ENCODE measurements around the gene GDPD5. TPM values are rescaled to one million over a fixed set of nuclear protein-coding genes. Genes with fewer than 3 reads are reported as not detected.

The GDPD5 gene
- total RNA-seq, 1 donor from 2014 or later: 4.4 TPM

- Histone ChIP-seq H3K9me3 (replicated peaks) (peaks cover 5% of the 10 kb centered on the region), H3K4me3 (peak overlapping the region; percentile 71), H3K4me1 (peaks cover 39% of the 10 kb centered on the region), H3K27me3 (ENCODE audit: low read depth) (peaks cover 49% of the 10 kb centered on the region), H3K36me3 (no peaks in the 10 kb centered on the region), H3K27ac (replicated peaks) (no peak overlapping the region)
- DNase-seq: no peak
- intact Hi-C loops (cut with micrococcal nuclease): no loop called here
- TF ChIP-seq CTCF (IDR thresholded peaks at IDR 0.05; ENCODE audit: borderline replicate concordance): no peak
Observed at GRCh38 chr11:75428989-75429640, 96.6 kb downstream of the GDPD5 start.

GRCh38 chr11:75428281-75428724, 97.4 kb downstream of the GDPD5 start:
- intact Hi-C loops (cut with micrococcal nuclease): no loop called here
- Histone ChIP-seq H3K27me3 (ENCODE audit: low read depth) (peaks cover 41% of the 10 kb centered on the region), H3K4me1 (peaks cover 45% of the 10 kb centered on the region), H3K36me3 (peaks cover 6% of the 10 kb centered on the region), H3K4me3 (peak overlapping the region; percentile 71), H3K27ac (replicated peaks) (peak overlapping the region; percentile 65), H3K9me3 (replicated peaks) (peaks cover 5% of the 10 kb centered on the region)
- peak; percentile 94 for DNase-seq
- no peak for TF ChIP-seq CTCF (IDR thresholded peaks at IDR 0.05; ENCODE audit: borderline replicate concordance)

GRCh38 chr11:75427181-75427580, 98.6 kb downstream of the GDPD5 start:
- H3K4me1 ChIP-seq: peaks cover 45% of the 10 kb centered on the region
- no peak overlapping the region for H3K27ac ChIP-seq (replicated peaks)
- intact Hi-C loops (cut with micrococcal nuclease): no loop called here
- TF ChIP-seq CTCF (IDR thresholded peaks at IDR 0.05; ENCODE audit: borderline replicate concordance): no peak
- peaks cover 15% of the 10 kb centered on the region for H3K36me3 ChIP-seq
- peaks cover 30% of the 10 kb centered on the region for H3K27me3 ChIP-seq (ENCODE audit: low read depth)
- peaks cover 5% of the 10 kb centered on the region for H3K9me3 ChIP-seq (replicated peaks)
- DNase-seq: no peak
- no peak overlapping the region for H3K4me3 ChIP-seq

GRCh38 chr11:75426720-75427086, 99.0 kb downstream of the GDPD5 start:
- intact Hi-C loops (cut with micrococcal nuclease): no loop called here
- peaks cover 25% of the 10 kb centered on the region for H3K27me3 ChIP-seq (ENCODE audit: low read depth)
- no peak for DNase-seq
- TF ChIP-seq CTCF (IDR thresholded peaks at IDR 0.05; ENCODE audit: borderline replicate concordance): no peak
- H3K4me3 ChIP-seq: no peak overlapping the region
- peaks cover 5% of the 10 kb centered on the region for H3K9me3 ChIP-seq (replicated peaks)
- peaks cover 18% of the 10 kb centered on the region for H3K36me3 ChIP-seq
- H3K27ac ChIP-seq (replicated peaks): no peak overlapping the region
- H3K4me1 ChIP-seq: peaks cover 45% of the 10 kb centered on the region

GRCh38 chr11:75425422-75425821, 100.3 kb downstream of the GDPD5 start:
- no peak for DNase-seq
- intact Hi-C loops (cut with micrococcal nuclease): no loop called here
- H3K9me3 ChIP-seq (replicated peaks): peaks cover 5% of the 10 kb centered on the region
- peaks cover 12% of the 10 kb centered on the region for H3K27me3 ChIP-seq (ENCODE audit: low read depth)
- no peak for TF ChIP-seq CTCF (IDR thresholded peaks at IDR 0.05; ENCODE audit: borderline replicate concordance)
- no peak overlapping the region for H3K27ac ChIP-seq (replicated peaks)
- H3K36me3 ChIP-seq: peaks cover 18% of the 10 kb centered on the region
- H3K4me3 ChIP-seq: no peak overlapping the region
- peaks cover 39% of the 10 kb centered on the region for H3K4me1 ChIP-seq
